NCI-H2227 (cell line): Measurements from ENCODE around the gene PCP2.

Experiments used
- DNase-seq: peaks from one replicate; lab custom pipeline; 2025; ENCODE audit not compliant: unreplicated experiment; lab: John Stamatoyannopoulos, UW

The PCP2 gene

GRCh38 chr19:7619671-7620441, 13.7 kb downstream of the PCP2 start:
- DNase-seq: no peak

- no peak for DNase-seq
Measured at GRCh38 chr19:7618771-7619510, 14.6 kb downstream of the PCP2 start.

GRCh38 chr19:7618348-7618747, 15.2 kb downstream of the PCP2 start:
- DNase-seq: no peak

- DNase-seq: no peak
Measured at GRCh38 chr19:7617735-7618134, 15.8 kb downstream of the PCP2 start.

- no peak for DNase-seq
Measured at GRCh38 chr19:7617172-7617571, 16.3 kb downstream of the PCP2 start.

- DNase-seq: no peak
Measured at GRCh38 chr19:7614859-7615741, 18.4 kb downstream of the PCP2 start.

GRCh38 chr19:7612282-7613274, 20.9 kb downstream of the PCP2 start:
- DNase-seq: no peak

- DNase-seq: no peak
Measured at GRCh38 chr19:7611541-7612279, 21.8 kb downstream of the PCP2 start.

- DNase-seq: no peak
Measured at GRCh38 chr19:7610491-7611240, 22.9 kb downstream of the PCP2 start.

- no peak for DNase-seq
Measured at GRCh38 chr19:7607874-7608560, 25.5 kb downstream of the PCP2 start.

- no peak for DNase-seq
Measured at GRCh38 chr19:7607212-7607873, 26.2 kb downstream of the PCP2 start.

- no peak for DNase-seq
Measured at GRCh38 chr19:7606289-7606688, 27.2 kb downstream of the PCP2 start.

- DNase-seq: peak; percentile 17
Measured at GRCh38 chr19:7605490-7606222, 27.9 kb downstream of the PCP2 start.

- DNase-seq: no peak
Measured at GRCh38 chr19:7603919-7604318, 29.6 kb downstream of the PCP2 start.

- no peak for DNase-seq
Measured at GRCh38 chr19:7602935-7603497, 30.5 kb downstream of the PCP2 start.

- DNase-seq: no peak
Measured at GRCh38 chr19:7602240-7602934, 31.1 kb downstream of the PCP2 start.
